GM19372 (cell line): ENCODE data around the gene JAK3.

Source experiments
- ATAC-seq: cut with Tn5 transposase; IDR thresholded peaks from one replicate; pipeline ENCODE4 v1.9.1; 2021; ENCODE audit warnings: mild to moderate bottlenecking, low read depth, moderate library complexity; ENCODE audit not compliant: unreplicated experiment

The JAK3 gene

GRCh38 chr19:17841810-17842662, 5.7 kb downstream of the JAK3 start:
- ATAC-seq, result no peak

GRCh38 chr19:17841371-17841809, 6.4 kb downstream of the JAK3 start:
- ATAC-seq, result no peak

DNA sequence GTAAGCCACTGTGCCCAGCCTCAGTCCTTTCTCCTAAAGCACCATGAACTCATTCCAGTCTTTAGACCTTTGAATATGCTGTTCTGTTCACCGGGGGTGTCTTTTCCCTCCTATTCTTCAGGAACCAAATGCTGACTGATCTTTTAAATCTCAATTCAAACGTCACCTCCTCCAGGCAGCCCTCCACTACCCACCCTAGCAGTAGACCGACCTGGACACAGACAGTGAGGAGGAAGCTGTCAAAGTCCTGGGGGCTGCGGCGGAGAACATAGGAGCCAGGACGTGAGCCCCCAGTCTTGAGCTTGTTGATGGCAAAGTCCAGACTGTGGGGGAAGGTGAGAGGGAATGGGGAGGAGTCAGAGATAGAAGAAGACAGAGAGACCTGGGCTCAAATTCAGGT, 7.8 kb downstream of the JAK3 start:
- no peak for ATAC-seq

- ATAC-seq, result no peak
Observed at GRCh38 chr19:17837972-17838371, 9.8 kb downstream of the JAK3 start.

GRCh38 chr19:17836530-17836929, 11.3 kb downstream of the JAK3 start:
- no peak for ATAC-seq

DNA sequence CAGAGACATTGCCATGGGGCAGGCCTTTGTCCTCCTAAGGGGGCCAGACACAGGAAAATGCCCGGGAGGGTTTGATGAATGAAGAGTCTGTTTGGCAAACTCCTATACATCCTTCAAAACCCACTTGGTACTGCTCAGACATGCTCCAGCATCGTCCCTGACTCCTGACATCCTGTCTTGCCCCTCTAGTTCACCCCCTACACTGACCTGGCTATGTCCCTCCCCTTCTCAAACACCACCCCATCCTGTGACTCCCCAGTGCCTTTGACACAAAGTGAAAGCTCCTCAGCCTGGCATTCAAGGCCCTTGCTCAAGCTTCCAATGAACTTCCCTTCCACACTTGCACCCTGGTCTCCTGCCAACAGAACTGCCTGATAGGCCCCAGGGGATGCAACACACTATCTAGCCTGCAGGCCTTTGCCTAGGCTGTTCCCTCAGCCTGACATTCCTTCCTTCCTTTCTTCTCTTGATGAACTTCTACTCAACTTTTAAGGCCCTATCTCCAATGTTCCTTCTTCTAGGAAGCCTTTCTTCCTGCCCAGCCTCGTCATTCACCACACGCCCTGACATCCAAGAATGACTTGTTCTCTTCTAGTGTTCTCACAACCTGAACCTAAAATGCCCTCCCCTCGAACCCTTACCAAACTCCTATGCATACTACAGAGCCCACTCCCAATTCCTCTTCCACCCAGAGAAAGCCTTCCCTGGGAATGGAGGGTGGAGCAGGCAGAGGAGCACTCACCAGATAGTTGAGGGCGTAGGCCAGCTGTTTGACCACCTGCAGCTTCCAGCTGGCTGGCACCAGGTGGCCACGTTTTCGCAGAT, 12.4 kb downstream of the JAK3 start:
- ATAC-seq, result no peak

DNA sequence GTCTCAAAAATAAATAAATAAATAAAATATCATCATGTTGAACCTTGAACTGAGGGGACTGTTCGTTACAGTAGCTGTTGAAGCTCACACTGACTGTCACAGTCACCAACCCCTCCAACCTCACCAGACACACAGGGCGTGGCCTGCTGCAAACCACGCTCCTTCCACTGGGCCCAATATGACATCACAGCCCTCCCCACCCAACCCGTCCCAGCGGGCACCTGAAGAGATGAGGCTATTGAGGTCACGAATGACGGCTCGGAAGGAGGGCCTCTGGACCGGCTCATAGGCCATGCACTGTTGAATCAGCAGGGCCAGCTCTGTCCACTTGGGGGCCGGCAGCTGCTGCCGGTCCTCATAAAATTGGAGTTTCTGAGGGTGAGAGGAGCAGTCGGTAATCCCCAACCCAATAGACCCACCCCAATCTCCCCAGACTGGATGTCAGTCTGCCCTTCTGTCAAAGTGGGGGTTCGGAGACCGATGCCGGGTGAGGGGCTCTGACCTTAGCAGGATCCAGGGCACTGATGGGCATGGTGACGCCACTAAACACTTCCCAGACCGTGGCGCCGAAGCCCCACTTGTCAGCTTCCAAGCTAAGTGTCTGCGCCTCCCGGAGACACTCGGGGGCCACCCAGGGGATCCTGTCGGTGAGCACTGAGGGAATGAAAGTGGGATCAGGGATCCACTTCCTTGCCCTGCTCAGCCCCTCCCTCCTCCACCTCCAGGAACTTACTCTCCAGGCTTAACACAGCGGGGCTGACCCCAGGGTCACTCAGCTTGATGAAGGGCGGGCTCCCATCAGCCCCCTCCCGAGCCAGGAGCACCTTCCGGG, 13.2 kb downstream of the JAK3 start:
- ATAC-seq, result no peak

DNA sequence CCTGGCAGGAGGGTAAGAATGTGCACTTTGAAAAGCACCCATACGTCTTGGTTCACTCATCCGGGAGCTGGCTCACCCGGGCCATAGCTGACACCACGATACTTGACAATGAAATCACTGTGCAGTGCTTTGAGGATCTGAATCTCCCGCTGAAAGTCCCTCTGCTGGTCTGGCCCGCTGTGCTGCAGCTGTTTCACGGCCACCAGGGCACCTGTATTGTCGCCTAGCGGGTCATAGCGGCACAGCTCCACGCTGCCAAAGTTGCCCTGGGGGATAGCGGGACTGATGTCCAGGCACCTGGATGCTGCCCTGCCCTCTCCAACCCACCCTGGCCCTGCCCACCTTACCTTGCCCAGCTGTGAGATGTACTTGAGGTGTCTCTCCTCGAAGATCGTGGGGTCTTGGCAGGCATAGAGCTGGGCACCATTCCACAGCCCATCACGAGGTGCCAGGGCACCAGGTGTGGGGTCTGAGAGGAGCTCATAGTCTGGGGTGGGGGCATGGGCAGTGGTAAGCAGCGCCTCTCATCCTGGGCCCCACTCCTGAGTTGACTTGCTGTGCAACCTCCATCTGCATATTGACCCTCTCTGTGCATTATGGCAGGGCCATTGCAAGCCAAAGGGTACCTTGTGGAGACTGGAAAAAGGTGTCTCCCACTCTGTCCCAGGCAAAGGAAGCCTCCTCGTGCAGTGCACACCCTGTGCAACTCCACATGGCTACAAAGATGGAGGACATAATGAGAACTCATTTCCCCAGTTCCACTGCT, 15.2 kb downstream of the JAK3 start:
- no peak for ATAC-seq

DNA sequence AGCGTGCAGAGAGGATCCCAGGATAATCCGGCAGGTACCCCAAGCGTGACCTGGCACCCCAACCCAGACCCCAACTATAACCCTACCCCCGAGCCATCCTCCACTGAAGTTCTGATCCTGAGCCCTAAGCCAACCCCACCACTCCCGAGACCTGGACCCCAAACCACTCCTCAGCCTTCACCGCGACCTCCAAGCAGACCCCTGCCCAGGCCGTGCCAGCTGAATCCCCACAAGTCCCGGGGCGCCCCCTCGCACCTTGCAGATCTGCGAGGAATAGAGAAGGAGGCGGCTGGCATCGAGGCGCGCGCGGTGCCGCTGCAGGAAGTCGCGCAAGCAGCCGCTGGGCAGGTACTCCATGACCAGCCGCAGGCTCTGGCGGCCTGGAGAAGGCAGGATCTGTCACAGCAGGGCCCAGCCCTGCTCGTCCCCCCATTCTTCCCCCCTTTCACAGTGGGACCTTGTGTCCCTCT, 16.3 kb downstream of the JAK3 start:
- ATAC-seq, result no peak

DNA sequence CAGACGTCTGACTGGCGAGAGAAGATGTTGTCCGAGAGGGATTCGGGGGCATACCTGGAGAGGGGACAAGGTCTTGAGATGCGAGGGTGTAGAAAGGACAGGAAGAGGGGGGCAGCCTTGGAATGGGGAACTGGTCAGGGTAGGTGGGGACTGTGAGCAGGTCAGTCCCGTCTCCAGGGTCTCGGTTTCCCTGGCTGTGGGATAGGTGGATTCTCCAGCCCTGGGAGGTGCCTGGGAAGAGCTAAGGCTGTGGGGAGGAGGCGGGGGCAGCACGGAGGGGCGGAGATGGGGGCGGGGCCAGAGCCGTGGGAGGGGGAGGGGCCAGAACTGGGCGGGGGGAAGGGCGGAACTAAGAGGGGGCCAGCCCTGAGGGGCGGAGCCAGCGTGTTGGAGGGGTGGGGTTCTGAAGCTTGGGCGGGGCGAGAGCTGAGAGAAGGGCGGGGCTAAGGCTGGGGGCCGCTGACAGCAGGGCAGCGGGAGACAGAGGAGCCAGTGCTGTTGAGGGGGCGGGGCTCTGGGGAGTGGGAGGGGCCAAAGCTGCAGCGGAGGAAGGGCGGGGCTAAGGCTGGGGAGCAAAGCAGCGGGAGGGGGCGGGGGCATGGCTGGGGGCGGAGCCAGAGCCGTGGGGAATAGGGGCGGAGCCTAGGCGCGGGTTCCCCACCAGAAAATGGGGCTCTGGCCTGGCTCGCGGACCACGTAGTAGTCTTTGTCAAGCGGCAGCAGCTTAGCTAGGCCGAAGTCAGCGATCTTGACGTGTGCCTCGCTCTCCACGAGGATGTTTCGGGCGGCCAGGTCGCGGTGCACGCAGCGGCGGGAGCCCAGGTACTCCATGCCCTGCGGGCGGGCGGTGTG, 17.0 kb downstream of the JAK3 start:
- ATAC-seq, result no peak

DNA sequence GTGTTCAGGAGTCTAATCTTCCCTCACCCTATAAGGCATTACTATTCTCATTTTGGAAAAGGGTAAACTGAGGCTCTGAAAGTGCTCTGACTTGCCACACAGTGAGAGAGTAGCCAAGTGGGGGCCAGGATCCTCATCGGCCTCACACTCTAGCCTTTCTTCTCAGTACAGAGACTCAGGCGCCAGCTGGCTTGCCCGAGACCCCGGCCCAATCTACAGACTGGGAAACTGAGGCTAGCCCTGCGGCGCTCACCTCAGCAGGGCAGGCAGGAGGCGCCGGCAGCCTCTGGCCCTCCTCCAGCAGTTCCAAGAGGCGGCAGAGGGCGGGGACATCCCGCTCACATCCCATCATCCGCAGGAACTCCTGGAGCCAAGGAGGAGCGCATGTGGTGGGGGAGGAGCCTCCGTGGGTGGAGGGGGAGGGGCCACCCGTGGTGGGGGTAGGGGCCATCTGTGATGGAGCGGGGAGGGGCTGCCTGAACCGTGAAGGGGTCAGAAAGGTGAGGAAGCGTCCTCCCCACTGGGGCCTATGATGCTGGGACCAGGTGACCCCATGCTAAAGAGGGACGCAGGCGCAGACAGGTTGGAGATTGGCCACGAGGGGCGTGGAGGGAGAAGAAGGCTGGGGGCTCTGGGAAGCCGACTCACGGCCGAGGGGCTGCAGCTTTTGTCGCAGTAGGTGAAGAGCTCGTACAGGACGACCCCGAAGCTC, 17.8 kb downstream of the JAK3 start:
- no peak for ATAC-seq

GRCh38 chr19:17826508-17827056, 21.2 kb downstream of the JAK3 start:
- no peak for ATAC-seq

- ATAC-seq, result no peak
Observed at GRCh38 chr19:17824339-17824738, 23.4 kb downstream of the JAK3 start.

GRCh38 chr19:17821190-17821589, 26.6 kb downstream of the JAK3 start, which contains the start of gene INSL3:
TSS of gene INSL3 (minus strand) at chr19:17821519. CDS start at chr19:17821506, 13 bp downstream.
- no peak for ATAC-seq

GRCh38 chr19:17817668-17818363, 30.0 kb downstream of the JAK3 start:
- ATAC-seq, result no peak

- no peak for ATAC-seq
Observed at GRCh38 chr19:17812099-17812498, 35.7 kb downstream of the JAK3 start.

DNA sequence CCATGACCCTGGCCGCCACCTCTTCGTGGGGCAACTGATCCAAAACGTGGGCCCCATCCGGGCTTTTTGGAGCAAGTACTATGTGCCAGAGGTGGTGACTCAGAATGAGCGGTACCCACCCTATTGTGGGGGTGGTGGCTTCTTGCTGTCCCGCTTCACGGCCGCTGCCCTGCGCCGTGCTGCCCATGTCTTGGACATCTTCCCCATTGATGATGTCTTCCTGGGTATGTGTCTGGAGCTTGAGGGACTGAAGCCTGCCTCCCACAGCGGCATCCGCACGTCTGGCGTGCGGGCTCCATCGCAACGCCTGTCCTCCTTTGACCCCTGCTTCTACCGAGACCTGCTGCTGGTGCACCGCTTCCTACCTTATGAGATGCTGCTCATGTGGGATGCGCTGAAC, 36.1 kb downstream of the JAK3 start:
- no peak for ATAC-seq
